GM19328 (cell line): ENCODE results near the gene TMEM131L.
A peak's percentile ranks its signal among the peaks of the same experiment; 100 is the strongest.

Experiments
- ATAC-seq: cut with Tn5 transposase; IDR thresholded peaks from one replicate; pipeline ENCODE4 v1.9.1; 2021; ENCODE audit warnings: mild to moderate bottlenecking, moderate library complexity; ENCODE audit not compliant: unreplicated experiment

The TMEM131L gene

DNA sequence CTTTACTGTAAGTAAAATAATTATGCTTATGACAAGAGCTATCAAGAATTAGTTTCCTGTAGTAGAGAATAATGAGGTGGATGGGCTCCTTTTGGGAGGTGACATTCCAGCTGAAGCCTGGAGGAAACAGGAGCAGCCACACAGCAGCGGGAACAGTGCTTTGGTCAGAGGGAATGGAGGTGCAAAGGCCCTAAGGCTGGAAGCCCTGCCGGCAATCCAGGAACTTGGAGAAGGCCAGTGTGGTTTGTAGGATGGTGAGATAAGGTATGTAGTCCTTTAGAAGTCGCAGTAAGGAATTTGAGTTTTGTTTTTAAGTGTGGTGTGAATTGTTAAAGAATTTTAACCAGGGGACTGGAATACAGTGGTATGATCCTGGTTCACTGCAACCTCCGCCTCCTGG, 8.1 kb downstream of the TMEM131L start:
- ATAC-seq = no peak

DNA sequence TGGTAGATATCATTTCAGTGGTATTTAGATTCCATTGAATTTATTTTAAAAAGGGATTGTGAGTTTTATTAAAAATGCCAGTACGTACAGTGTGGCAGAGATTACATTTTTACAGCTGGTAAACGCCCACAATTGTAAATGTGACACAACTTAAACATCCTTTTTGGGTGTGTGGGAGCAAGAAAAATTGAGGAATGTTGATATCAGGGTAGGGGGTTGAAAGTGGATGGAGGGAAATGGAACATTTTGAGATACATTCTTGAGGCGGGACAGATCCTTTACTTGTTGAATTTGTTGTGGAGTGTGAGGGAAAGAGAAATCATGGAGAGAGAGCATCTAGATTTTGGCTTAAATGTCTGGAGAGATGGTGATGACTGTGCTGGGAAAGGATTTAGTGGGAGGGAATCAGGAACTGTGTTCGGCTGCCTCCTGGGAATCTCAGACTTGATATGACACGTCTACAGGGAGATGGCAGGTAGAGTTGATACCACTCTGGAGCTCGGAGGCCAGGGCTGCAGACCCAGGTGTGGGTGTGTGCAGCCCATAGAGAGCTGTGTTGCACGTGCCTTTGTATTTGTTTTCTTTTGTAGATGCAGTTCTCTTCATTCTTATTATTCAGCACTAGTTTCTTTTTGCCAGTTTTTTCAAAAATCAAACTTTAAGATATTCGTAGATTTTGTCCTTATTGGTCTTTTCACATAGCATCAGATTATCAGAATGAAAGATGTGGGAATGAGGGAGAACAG, 10.8 kb downstream of the TMEM131L start:
- ATAC-seq = no peak

DNA sequence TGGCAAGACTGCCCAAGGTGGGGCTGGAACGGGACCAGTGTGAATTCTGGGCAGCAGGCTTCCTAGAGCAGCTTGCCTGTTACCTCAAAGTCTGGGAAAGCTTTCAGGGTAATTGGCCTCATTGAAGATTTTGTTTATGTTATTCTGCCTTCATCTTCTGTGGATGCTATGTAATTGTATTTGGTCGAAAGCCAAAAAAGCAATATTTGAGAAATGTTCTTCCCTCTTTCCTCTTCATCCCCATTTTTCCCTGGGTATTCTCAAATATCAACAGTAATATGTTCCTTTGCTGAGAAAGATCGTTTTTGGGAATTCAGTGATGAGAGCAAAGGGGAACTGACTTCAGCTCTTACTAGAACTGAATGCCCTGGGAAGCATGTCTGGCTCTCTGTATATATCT, 12.9 kb downstream of the TMEM131L start:
- ATAC-seq = no peak

DNA sequence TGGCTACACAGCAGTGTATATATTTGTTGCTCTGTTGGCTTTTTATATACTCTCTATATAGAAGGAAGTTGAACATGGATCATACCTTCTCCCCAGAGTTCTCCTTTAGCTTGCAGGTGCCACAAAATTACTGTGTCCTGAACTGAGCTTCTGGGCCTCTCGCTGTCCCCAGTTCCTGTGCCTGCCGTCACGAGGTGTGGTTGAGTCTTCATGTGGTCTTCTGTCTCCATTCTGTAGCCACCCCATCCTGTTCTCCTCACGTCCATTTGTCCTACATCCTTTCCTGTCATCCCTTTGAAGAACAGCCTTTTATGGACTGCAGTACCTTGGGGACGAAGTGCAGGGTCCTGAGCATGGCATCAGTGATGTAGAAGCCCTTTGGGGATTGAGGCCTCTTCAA, 14.5 kb downstream of the TMEM131L start:
- ATAC-seq = no peak

DNA sequence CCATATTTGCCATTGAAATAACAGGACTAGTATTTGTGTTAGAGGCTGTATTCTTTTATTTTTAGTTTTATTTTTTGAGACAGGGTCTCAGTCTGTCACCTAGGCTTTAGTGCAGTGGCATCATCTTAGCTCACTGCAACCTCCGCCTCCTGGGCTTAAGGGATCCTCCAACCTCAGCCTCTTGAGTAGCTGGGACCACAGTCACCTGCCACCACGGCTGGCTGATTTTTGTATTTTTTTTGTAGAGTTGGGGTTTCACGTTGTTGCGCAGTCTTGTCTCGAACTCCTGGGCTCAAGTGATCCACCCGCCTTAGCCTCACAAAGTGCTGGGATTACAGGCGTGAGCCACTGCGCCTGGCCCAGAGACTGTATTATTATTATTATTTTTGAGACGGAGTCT, 15.3 kb downstream of the TMEM131L start:
- ATAC-seq = no peak

DNA sequence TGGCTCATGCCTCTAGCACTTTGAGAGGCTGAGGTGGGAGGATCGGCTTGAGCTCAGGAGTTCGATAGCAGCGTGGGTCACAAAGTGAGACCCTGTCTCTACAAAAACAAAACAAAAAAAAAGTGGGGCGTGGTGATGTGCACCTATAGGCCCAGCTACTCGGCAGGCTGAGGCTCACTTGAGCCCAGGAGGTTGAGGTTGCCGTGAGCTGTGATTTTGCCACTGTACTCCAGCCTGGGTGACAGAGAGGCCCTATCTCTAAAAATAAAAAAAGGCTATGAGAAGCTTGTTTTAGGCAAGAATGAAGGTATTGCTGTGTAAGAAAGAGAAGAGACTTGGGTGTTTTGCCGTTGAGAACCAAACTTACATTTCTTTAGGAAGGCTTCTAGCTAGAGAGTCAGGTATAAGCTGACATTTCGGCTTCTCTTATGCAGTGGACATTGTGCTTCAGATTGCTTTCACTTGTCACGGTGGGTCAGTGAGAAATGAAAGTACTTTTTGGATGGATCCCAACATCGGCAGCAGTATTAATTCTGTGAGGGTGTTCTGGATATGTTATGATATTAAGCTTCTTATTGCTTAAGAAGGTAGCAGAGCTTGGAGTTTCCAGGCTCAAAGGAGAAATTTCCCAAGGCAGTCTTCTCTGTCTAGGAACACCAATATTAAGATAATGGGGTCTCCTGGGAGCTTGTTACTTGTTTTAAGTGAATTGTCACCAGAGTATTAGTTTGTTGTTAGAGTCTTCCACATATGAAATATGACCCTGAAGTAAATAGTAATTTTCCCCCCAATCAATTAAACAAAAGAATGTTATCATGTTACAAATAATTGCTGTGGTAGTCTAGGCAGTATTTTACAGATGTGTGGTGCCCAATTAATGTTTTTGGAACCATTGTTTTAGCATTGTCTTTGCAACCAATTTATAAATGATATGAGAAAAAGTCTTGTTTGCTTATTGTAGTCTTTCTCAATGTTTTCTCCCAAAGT, 17.6 kb downstream of the TMEM131L start:
- no peak for ATAC-seq

DNA sequence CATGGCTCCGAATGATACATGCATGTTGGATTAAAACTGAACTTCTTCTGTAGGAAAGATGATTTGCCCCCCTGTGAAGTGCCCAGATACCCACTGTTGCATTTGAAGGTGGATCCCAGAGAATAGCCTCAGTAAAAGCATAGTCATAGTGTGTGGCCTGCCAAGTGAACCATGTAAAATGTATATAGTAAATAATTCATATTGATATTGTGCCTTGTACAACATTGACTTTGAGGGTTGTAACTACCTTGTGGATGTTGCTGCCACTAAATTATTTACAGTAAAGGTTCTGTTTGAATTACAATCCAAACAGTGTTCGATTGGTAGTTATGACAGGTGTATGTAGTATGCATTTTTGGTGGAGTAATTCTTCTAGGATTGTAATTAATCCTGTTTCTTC, 19.2 kb downstream of the TMEM131L start:
- ATAC-seq = no peak

DNA sequence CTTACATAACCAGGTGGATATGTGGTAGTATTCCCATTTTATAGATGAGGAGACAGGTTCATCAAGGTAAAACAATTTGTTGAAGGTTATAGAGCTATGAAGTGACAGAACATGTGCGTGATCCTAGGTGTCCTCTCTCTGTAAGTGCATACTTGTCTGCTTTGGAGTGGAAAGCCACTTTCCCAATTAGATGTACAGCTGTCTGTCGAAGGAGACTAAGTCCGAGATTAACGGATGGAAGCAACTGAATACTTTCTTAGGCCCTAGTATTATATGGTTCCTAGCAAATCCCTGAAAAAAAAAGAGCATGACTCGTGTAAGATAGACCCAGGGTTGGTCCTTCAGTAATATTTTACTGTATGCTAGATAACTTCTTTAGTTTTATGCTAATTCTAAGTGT, 19.7 kb downstream of the TMEM131L start:
- ATAC-seq = no peak

DNA sequence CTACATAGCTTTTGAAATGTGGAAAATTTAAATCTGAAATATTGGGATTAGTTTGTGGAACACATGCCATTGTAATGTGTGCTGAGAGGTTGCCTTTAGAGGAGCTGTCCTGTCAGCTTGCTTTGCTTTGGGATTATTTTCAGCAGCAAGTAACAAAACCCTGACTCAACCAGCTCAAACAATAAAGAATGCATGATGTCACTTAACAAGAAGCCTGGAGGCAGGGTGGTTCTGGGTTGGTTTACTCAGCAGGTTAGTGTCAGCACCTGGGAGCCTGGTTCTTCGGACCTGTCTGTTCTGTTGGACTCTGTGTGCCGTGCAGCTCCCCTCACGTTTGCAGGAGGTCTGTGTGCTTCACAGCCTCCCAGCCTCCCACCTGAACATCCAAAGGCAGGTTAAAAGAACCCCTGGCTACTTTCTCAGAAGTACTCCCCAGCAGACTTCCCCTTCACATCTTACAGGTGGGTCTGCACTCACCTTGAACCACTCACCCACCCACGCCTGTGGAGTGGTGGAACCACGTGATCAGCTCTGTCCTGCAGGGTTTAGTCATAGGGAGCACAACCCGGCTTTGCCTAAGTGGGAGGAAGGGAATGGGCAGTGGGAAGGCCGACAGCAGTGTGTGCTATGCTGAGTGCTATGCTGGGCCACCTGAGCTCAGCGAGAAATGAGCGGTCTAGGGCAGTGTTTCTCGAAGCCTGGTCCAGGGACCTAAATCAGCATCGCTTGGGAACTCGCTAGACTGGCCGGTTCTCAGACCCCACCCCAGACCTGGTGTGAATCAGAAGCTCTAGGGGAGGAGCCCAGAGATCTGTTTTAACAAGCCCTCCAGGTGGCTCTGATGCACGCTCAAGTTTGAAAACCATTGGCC, 20.4 kb downstream of the TMEM131L start:
- no peak for ATAC-seq

DNA sequence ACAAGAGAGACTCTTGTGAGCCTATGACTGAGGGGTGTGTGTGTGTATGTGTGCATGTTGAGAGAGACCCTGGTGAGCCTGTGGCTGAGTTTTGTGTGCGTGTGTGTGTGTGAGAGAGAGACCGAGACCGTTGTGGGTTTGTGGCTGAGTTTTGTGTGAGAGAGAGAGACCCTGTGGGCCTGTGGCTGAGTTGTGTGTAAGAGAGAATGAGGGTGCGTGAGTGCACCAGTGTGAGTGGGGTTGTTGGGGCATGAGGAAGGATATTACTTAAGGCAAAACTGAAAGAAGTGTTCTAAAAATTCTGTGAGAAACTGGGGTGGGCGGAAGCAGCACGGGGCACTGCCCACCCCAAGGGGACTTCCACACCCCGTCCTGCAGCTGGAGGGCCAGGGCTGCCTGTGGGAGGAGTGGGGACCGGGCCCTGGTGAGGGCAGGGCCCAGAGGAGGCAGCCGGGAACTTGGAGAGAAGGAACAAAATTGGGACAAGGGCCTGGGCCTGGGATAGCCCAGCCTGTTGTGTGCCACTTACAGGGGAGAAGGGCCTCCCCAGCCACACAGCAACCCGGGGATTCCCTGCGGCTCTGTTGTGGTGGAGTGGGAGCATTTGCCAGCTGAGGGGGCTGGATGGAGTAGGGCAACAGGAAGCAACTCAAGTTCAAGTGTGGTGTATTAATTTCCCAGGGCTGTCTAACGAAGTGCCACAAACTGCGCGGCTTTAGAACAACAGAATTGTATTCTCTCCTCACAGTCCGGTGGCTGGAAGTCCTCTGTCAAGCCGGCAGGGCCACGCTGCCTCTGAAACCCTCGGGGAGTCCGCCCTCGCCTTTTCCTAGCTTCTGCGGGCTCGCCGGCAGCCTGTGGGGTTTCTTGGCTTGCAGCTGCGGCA, 22.1 kb downstream of the TMEM131L start:
- ATAC-seq = peak; percentile 42

DNA sequence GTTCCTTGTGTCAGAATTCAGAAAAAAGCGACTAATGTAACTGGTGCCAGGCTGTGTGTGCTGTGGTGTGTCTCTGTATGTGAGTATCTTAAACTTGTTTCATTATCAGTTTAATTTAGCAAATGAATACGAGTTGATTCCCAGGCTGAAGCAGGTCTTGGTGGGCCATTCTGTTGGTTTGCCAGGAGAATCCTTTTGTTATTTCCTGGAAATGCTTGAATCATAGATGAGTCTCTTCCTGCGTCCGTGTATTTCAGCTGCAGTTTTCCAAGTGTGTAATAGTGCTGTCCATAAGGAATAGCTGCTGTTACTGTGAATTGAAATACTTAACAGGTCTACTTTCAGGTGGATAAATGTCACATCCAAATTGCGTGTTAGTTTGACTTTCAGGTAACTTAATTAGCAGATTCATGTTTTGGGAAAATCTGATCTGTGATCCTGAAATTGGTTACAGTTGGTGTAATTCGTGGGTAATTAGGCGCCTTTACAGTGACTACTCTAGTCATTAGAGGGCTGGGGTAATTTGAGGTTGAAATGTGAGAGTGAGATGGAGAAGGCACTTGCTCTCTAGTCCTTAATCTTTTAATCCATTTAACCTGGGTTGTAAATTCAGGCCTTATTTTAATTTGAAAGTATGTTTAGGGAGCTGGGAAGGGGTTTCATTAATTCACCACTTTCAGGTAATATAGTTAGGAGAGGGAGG, 23.8 kb downstream of the TMEM131L start:
- ATAC-seq = no peak

DNA sequence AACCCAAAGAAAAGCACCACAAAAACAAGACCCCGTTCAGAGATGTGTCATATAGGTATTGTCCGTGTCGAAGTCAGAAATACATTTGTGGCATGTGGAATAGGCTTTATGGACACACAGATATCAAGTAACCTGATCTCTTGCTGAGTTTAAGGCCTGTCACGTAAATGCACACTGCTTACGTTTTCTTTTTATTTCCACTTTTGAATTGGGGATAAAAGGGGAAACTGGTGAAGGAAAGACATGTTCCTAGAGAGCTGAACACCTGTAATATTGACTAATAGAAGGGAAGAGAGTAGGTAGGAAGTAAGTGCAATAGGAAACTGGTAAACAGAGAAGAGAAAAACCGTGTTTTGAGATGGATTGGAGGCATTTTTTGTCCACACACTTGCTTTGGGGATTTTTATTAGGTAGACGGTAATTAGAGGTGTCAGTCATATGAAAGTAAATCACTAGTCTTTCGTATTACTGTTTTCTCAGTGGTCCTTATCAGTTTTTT, 24.9 kb downstream of the TMEM131L start:
- ATAC-seq = no peak

DNA sequence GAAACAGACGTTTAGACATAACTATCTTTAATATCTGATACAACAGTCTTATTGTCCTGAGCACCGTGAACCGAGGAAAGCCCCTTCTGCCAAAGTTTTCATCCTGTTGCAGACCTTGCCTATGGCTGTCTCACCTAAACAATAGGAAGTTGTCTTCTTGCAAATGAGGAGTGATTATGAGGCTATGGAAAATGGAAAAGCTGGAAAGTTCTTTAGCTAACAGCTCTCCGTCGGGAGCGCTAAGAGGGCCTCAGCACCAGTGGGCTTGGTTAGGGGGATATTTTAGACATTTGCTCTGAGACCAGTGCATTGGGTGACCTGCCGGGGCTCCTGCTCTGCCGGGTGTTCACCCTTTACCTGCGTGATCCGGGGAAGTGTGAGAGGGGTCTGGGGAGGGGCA, 28.4 kb downstream of the TMEM131L start:
- no peak for ATAC-seq

DNA sequence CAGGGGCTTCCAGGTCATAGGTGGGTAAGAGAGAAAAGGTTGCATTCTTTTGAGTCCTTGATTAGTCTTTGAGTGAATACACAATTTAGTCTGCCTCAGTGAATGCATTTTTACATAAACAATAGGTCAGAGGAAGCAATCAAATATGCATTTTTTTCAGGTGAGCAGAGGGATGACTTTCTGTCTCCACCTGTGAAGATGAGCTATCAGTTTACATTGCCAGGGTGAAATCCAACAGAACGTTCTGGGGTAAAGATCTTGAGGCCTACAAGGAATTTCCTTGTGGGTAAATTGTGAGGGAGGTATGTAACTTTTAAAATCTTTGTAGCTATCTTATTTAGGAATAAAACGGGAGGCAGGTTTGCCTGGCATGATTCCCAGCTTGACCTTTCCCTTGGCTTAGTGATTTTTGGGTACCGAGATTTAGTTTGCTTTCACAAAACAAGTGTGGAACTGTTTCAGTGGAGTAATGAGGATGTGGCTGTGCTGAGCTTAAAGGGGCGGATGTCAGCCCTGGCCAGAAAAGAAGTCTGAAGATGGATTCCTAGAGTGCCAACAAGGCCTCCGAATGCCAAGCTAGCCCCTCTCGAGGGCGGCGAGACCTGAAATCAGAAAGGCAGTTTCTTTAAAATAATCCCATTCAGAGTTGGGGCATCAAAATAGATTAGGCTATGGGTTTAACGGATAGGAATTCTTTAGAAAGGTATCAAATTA, 29.5 kb downstream of the TMEM131L start:
- ATAC-seq = no peak

DNA sequence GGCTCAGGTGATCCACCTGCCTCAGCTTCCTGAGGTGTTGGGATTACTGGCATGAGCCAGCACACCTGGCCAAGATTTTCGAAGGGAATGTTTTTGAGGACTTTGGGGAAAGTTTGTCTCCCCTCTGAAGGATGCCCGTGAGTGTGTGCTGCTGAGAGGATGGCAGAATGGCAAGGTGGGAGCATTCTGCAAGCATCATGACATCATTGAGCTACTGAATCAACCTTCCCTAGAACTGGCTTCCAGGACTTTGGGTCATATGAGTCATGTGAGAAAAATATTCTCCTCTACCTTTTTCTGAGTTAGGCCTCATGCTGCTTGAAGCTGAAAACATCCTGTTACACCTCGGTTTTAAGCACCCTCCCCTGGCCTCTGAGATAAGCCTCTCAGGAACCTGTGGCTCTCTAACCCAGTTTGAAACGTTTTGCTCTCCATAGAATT, 31.0 kb downstream of the TMEM131L start:
- ATAC-seq = no peak

DNA sequence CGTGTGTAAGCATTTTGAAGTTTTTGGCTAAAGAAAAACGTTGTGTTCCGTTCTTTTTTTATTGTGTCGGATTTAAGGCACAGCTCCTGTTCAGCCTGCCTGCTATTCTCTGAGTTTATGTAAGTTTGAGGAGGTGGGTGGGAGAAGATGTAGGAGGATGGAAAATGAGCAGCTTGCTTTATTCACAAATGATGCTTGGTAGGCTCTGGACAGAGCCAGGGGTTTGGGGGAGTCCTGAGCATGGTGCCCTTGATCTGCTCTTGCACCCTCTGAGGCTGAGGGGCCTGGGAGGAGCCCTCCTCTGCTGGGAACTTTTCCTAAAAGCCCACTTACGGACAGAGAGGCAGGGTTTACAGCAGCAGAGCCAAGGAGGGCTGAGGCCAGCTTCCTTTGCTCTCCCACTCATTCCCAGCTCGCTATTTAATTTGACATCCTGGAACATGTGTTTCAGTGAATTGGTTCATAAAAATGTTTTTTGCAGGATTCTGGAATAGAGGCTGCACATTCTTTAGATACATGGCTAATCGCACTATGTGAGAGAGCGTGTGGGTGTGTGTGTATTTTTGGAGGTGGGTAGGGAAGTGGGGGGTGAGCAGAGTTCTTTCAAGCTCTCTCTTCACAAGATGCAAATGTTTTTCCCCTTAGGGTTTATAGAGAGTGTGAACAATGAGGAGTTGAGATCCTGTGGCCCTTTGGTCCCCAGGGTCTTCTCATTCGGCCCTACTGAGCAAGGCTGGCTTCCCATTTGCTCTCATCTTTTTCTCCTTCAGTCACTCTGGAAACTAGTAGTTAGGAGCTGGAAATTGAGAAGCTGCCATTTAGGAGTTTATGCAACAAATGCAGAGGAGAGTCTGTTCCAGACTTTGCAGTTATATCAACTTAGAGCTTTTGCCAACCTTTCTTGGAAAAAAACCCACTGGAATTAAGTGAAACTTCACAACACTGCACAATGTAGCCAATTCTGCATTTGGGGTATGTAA, 32.1 kb downstream of the TMEM131L start:
- ATAC-seq = peak; percentile 53

DNA sequence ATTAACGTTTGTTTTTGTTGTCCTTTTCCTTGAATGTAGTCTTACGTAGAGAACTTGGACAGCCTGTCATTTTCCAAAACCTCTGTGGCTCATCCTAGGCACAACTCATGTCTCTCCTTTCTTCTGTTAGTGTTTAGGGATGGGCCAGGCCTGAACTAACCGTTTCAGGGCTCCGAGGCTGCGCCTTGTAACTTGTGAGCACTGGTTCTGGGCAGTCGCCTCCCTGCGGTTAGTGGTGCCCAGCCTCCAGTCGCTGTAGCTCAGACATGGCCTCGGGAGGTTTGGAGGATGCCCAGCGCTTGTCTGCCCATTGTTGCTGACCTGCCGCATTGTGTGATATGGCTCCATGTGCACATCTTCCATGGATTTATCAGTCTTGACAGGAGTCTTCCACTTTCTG, 32.8 kb downstream of the TMEM131L start:
- ATAC-seq = no peak
